Measurements from ENCODE around the gene ABCF2.

- TF ChIP-seq EZH2 (IDR thresholded peaks at IDR 0.05; ENCODE audit: borderline replicate concordance, insufficient read depth, low read depth, low read length, poor library complexity, severe bottlenecking) = no peak
- TF ChIP-seq CTCF (IDR thresholded peaks at IDR 0.05) = no peak
Measured at GRCh38 chr7:151229249-151229648, 2.2 kb upstream of the ABCF2 start.
